ENCODE data around the gene ASCL1. TPM values are rescaled to one million over a fixed set of nuclear protein-coding genes. Genes with fewer than 3 reads are reported as not detected.

ASCL1 gene
- total RNA-seq, 1 donor from 2014 or later = not detected

- H3K4me3 ChIP-seq (ENCODE audit: low read depth, low read length) = no peak overlapping the region
- no peak for DNase-seq (ENCODE audit: low read depth)
- TF ChIP-seq, protein P1, sequence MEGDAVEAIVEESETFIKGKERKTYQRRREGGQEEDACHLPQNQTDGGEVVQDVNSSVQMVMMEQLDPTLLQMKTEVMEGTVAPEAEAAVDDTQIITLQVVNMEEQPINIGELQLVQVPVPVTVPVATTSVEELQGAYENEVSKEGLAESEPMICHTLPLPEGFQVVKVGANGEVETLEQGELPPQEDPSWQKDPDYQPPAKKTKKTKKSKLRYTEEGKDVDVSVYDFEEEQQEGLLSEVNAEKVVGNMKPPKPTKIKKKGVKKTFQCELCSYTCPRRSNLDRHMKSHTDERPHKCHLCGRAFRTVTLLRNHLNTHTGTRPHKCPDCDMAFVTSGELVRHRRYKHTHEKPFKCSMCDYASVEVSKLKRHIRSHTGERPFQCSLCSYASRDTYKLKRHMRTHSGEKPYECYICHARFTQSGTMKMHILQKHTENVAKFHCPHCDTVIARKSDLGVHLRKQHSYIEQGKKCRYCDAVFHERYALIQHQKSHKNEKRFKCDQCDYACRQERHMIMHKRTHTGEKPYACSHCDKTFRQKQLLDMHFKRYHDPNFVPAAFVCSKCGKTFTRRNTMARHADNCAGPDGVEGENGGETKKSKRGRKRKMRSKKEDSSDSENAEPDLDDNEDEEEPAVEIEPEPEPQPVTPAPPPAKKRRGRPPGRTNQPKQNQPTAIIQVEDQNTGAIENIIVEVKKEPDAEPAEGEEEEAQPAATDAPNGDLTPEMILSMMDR (conservative IDR thresholded peaks at IDR 0.05; ENCODE audit: low read depth, low read length) = no peak
Measured at GRCh38 chr12:102962532-102962931, 5.1 kb downstream of the ASCL1 start.

GRCh38 chr12:102962986-102963385 lies 5.5 kb downstream of the ASCL1 start:
- no peak for DNase-seq (ENCODE audit: low read depth)
- TF ChIP-seq, protein P1 (conservative IDR thresholded peaks at IDR 0.05; ENCODE audit: low read depth, low read length) = no peak
- H3K4me3 ChIP-seq (ENCODE audit: low read depth, low read length) = no peak overlapping the region

DNA sequence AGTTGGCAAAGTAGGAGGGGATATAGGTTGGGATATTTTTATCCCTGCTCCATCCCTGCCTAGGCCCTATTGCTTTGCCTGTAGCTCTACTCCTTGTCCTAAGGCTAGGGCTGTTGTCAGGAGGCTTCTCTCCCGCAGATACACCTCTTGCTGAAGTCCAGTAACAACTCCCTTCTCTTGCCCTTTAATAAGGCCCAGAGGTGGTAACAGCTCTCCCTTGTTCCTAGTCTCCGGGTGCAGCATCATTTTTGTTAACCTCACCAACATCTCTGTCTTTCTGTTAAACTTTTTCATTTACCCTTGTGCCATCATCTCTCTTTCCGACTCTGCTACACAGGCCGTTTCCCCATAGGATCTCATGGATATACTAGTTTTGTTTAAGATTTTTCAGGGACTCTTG lies 6.3 kb downstream of the ASCL1 start:
- TF ChIP-seq, protein P1 (conservative IDR thresholded peaks at IDR 0.05; ENCODE audit: low read depth, low read length) = no peak
- H3K4me3 ChIP-seq (ENCODE audit: low read depth, low read length) = no peak overlapping the region
- DNase-seq (ENCODE audit: low read depth) = no peak

GRCh38 chr12:102964872-102965271 lies 7.4 kb downstream of the ASCL1 start:
- H3K4me3 ChIP-seq (ENCODE audit: low read depth, low read length) = peak overlapping the region; percentile 23
- TF ChIP-seq, protein P1 (conservative IDR thresholded peaks at IDR 0.05; ENCODE audit: low read depth, low read length) = no peak
- no peak for DNase-seq (ENCODE audit: low read depth)

DNA sequence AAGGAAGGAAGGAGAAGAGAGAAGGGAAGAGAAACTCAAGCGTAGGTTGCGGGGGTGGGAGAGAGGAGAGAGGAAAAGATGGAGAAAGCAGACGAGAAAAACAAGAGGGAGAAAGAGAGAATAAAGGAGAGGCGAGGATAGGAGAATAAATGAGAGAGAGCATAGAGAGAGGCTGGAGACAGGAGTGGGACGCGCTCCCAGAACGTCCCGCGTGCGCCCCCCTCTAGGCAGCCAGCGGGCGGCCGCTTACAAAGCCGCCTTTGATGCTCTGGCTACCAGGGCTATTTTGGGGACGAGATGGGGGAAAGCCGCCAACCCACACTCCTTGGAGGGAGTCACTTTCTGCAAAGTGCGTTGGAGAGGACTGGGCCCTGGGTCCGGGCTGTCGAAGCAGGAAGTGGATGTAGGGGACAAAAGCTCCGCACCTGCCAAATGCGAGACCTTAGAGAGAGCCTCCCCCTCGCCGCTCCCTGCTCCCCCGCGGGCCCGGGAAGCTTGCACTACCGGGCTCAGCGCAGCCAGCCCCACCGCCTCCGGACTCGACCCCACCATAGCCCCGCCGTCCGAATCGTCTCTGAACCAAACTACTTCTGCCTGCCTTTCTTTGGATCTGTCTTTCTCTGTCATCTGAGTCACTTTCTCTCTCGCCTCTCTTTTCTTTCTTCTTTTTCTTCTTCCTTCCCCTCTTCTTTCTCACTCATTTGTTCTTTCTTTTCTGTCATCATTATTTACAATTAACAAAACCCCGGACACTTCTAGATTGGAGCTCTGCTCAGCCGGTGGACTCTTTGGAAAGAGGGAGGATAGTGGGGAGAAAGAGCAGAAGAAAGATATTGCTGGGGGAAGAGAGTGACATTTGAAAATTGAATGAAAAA lies 8.0 kb downstream of the ASCL1 start:
- no peak for DNase-seq (ENCODE audit: low read depth)
- peak overlapping the region; percentile 23 for H3K4me3 ChIP-seq (ENCODE audit: low read depth, low read length)
- TF ChIP-seq, protein P1 (conservative IDR thresholded peaks at IDR 0.05; ENCODE audit: low read depth, low read length) = no peak

- TF ChIP-seq, protein P1 (conservative IDR thresholded peaks at IDR 0.05; ENCODE audit: low read depth, low read length) = no peak
- no peak for DNase-seq (ENCODE audit: low read depth)
- no peak overlapping the region for H3K4me3 ChIP-seq (ENCODE audit: low read depth, low read length)
Measured at GRCh38 chr12:102966200-102966863, 8.9 kb downstream of the ASCL1 start.

Data from epithelial cell of proximal tubule (primary cell).